Panc1 (cell line): Measurements from ENCODE around the gene THSD8.

Experiments
- POLR2AphosphoS5 ChIP-seq: IDR thresholded peaks from 2 replicates; pipeline ENCODE4 v1.6.1; 2012; ENCODE audit warnings: mild to moderate bottlenecking, low read depth, low read length, moderate library complexity
- SIN3A ChIP-seq: IDR thresholded peaks from 2 replicates; pipeline ENCODE4 v1.6.1; 2012; ENCODE audit warnings: low read depth, mild to moderate bottlenecking, low read length, moderate library complexity, borderline replicate concordance; ENCODE audit not compliant: insufficient read depth
- TCF7L2 ChIP-seq: IDR thresholded peaks from 2 replicates; pipeline ENCODE4 v1.6.1; 2011; ENCODE audit warnings: mild to moderate bottlenecking, low read depth, low read length, inconsistent platforms
- TF ChIP-seq, protein P1 (sequence below): fragments of 450-650 bp; IDR thresholded peaks from 2 replicates; pipeline ENCODE4 v1.5.1; 2017; ENCODE audit warnings: mild to moderate bottlenecking
- TF ChIP-seq, protein P2 (sequence below), 2 experiments: IDR thresholded peaks; 2 replicates each; pipeline ENCODE4 v1.6.1; 2011 to 2012; ENCODE audit warnings: low read depth in 2 of 2, control low read depth in 1 of 2, low read length in 1 of 2, mild to moderate bottlenecking in 1 of 2, moderate library complexity in 1 of 2; ENCODE audit not compliant: insufficient read depth in 1 of 2

DNA sequence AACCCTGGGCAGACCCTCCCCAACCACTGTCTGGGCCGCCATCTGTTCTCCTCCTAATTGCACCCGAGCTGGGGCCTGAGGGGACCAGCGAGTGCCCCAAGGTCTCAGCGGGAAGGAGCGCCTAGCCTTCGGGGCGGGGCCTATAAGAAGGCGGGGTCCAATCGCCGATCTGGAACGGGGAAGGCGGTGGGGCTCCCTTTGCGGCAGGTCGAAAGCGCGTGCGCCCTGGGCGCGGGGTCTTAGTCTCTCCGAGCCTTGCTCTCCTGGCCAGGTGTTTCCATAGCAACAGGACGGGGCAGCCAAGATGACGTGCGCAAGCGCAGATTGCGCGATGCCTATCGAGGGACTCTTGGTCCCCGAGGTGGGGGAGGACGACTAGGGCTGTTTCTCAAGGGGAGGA is 39.2 kb downstream of the THSD8 start:
- TF ChIP-seq, protein P1, sequence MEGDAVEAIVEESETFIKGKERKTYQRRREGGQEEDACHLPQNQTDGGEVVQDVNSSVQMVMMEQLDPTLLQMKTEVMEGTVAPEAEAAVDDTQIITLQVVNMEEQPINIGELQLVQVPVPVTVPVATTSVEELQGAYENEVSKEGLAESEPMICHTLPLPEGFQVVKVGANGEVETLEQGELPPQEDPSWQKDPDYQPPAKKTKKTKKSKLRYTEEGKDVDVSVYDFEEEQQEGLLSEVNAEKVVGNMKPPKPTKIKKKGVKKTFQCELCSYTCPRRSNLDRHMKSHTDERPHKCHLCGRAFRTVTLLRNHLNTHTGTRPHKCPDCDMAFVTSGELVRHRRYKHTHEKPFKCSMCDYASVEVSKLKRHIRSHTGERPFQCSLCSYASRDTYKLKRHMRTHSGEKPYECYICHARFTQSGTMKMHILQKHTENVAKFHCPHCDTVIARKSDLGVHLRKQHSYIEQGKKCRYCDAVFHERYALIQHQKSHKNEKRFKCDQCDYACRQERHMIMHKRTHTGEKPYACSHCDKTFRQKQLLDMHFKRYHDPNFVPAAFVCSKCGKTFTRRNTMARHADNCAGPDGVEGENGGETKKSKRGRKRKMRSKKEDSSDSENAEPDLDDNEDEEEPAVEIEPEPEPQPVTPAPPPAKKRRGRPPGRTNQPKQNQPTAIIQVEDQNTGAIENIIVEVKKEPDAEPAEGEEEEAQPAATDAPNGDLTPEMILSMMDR: no peak
- TF ChIP-seq, protein P2, sequence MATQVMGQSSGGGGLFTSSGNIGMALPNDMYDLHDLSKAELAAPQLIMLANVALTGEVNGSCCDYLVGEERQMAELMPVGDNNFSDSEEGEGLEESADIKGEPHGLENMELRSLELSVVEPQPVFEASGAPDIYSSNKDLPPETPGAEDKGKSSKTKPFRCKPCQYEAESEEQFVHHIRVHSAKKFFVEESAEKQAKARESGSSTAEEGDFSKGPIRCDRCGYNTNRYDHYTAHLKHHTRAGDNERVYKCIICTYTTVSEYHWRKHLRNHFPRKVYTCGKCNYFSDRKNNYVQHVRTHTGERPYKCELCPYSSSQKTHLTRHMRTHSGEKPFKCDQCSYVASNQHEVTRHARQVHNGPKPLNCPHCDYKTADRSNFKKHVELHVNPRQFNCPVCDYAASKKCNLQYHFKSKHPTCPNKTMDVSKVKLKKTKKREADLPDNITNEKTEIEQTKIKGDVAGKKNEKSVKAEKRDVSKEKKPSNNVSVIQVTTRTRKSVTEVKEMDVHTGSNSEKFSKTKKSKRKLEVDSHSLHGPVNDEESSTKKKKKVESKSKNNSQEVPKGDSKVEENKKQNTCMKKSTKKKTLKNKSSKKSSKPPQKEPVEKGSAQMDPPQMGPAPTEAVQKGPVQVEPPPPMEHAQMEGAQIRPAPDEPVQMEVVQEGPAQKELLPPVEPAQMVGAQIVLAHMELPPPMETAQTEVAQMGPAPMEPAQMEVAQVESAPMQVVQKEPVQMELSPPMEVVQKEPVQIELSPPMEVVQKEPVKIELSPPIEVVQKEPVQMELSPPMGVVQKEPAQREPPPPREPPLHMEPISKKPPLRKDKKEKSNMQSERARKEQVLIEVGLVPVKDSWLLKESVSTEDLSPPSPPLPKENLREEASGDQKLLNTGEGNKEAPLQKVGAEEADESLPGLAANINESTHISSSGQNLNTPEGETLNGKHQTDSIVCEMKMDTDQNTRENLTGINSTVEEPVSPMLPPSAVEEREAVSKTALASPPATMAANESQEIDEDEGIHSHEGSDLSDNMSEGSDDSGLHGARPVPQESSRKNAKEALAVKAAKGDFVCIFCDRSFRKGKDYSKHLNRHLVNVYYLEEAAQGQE (IDR thresholded peaks at IDR 0.05; ENCODE audit: insufficient read depth in 1 of 2, low read depth in 2 of 2, low read length in 1 of 2): no peak
- TF ChIP-seq POLR2AphosphoS5 (no peak), SIN3A (no peak), TCF7L2 (no peak)
